Right cardiac atrium (tissue), 5 donors: Measurements from ENCODE around the gene CEACAM4. TPM values are rescaled to one million over a fixed set of nuclear protein-coding genes. Genes with fewer than 3 reads are reported as not detected.

ENCODE experiments used
- ATAC-seq, 2 donors: fragments of 200-7000 bp; cut with Tn5 transposase; one replicate each; pipeline versions ENCODE4 v1.8.0 to v1.9.1; 2020; ENCODE audit warnings: moderate library complexity in 2 of 2, mild to moderate bottlenecking in 1 of 2
- DNase-seq, 3 donors: peaks; one replicate each; pipeline ENCODE4 v3.0.0-alpha.2; 2020
- H3K27ac ChIP-seq: one replicate; pipeline ENCODE4 v1.5.1; 2013; ENCODE audit warnings: mild to moderate bottlenecking, low read length, control low read depth, moderate library complexity
- H3K27me3 ChIP-seq: one replicate; pipeline ENCODE4 v1.6.1; 2013; ENCODE audit not compliant: control insufficient read depth, insufficient read depth
- H3K4me1 ChIP-seq: one replicate; pipeline ENCODE4 v1.6.1; 2013; ENCODE audit warnings: low read length; ENCODE audit not compliant: control insufficient read depth, insufficient read depth
- H3K4me3 ChIP-seq: one replicate; pipeline ENCODE4 v1.5.1; 2013; ENCODE audit warnings: low read length, control low read depth
- H3K9me3 ChIP-seq: one replicate; pipeline ENCODE4 v1.6.1; 2013; ENCODE audit warnings: low read length; ENCODE audit not compliant: control insufficient read depth
- WGBS: extraction: QIAGEN DNeasy Blood & Tissue Kit; methylation state at CpG from one replicate; pipeline ENCODE4 v1.1.7; 2013; 5-methylcytosine and 5-hydroxymethylcytosine counted together
- intact Hi-C, 4 donors: fragments of 100-400 bp; cut with DNase I; formaldehyde crosslinking; loops; one replicate each; pipeline versions ENCODE4 v1.11.0 to v1.14.0; 2022 to 2023
- polyA plus RNA-seq: library from polyadenylated mRNA; stranded (reverse); fragments of 200-250 nt; gene quantifications from one replicate; pipeline ENCODE4 v1.2.3, GENCODE V29; 2013
- total RNA-seq, 4 donors: library from RNA; stranded (reverse); fragmentation: NEBNext Ultra II Directional; extraction: Animal tissue kit (Norgen Biotek cat#: 25700); gene quantifications; one replicate each; pipeline ENCODE4 v1.2.1, GENCODE V29; 2021
- donor health status: healthy with polysubstance abuse.
- donor health status: DM: no; HTN: yes; CAD: no.
- donor health status: DM: no; HTN: no; CAD: no.
- donor health status: DM: no; HTN: yes; CAD: no; lungs with severe emphysema.
- donor health status: DM: yes; HTN: yes; CAD: no.

CEACAM4 gene
- total and polyA plus RNA-seq, 5 donors, result 0.16 to 0.62 (median 0.31) TPM

DNA sequence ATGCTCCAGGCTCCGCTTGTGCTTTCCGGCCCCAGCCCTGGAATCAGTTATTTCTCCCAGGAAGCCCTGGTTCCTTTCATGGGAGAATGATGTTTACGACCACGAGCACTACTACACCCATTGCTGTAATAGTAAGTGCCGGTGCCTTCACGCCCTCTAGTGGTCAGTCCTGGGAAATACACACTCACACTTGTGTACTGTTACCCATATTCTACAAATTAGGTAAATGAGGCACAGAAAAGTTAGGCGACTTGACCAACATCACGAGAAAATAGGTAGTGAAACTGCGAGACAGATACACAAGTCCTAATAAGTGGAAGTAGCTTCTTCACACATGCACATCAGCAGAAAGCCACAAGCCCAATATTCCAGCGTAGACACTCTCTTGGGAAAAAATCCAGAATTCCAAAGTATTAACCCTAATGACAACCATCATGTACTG is 29.3 kb downstream of the CEACAM4 start:
- WGBS, result 6% methylated on average over 10 of the region's 10 CpGs
- intact Hi-C loops, result no loop called here
- Histone ChIP-seq H3K4me1 (no peaks in the 10 kb centered on the region), H3K4me3 (no peak overlapping the region), H3K9me3 (no peaks in the 10 kb centered on the region), H3K27ac (no peak overlapping the region), H3K27me3 (no peaks in the 10 kb centered on the region)
- DNase-seq (peak; percentile 49 to 69 (median 68)), ATAC-seq (peak; percentile 72 to 80)

DNA sequence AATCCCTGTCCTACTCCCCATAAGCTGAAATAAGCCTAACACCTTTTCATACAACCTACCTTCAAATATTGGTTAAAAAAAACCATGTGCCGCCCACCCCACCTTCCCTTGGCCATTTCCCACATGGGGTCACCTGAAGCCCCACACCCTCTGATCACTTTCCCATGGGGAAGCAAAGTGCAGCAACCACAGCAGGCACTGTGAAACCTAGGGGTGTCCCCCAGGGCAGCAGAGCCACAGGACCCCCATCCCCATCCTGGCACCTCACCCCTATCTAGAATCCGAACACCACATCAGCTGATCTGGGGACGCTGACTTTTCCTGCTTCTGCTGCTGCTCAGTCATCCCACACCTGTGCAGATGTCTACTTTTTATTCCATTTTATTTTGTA is 31.0 kb downstream of the CEACAM4 start:
- Histone ChIP-seq H3K9me3 (no peaks in the 10 kb centered on the region), H3K27me3 (no peaks in the 10 kb centered on the region), H3K4me1 (no peaks in the 10 kb centered on the region), H3K27ac (no peak overlapping the region), H3K4me3 (no peak overlapping the region)
- 31% methylated on average over 3 of the region's 3 CpGs for WGBS
- ATAC-seq (no peak), DNase-seq (peak in 1 of 3 donors; percentile 18)
- intact Hi-C loops, result no loop called here

DNA sequence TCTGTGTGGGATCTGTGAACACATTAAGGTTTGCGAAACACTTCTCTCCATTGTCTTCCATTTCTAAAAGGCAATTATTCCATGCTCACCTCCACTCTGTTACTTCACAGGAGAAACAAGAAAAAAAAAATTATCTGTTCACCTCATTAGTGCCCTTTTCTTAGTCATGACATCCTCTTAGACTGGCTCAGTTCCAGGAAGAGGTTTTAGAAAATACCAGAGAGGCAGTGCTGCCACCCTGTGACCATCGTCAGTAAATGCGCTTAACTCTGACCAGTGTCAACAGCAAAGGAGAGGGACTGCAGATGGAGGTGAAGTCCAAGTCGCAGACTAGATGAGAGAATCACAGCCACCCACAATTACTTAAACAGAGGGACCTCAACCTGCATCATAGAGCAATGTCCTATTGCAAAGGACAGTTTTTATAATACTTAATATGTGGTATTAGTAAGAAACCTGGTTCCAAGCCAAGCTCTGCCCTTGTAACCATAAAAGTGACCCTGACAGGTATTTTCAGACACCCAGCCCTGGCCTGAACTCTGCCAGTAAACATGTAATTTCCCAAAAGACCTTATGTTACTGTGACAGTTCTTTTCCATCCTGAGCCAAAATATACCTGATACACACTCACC is 31.5 kb downstream of the CEACAM4 start:
- ATAC-seq (peak; percentile 40 to 81), DNase-seq (peak in 2 of 3 donors; percentile 44 to 69)
- Histone ChIP-seq H3K4me3 (no peak overlapping the region), H3K9me3 (no peaks in the 10 kb centered on the region), H3K27me3 (no peaks in the 10 kb centered on the region), H3K27ac (no peak overlapping the region), H3K4me1 (no peaks in the 10 kb centered on the region)
- WGBS, result 23% methylated on average over 4 of the region's 4 CpGs
- intact Hi-C loops, result no loop called here

DNA sequence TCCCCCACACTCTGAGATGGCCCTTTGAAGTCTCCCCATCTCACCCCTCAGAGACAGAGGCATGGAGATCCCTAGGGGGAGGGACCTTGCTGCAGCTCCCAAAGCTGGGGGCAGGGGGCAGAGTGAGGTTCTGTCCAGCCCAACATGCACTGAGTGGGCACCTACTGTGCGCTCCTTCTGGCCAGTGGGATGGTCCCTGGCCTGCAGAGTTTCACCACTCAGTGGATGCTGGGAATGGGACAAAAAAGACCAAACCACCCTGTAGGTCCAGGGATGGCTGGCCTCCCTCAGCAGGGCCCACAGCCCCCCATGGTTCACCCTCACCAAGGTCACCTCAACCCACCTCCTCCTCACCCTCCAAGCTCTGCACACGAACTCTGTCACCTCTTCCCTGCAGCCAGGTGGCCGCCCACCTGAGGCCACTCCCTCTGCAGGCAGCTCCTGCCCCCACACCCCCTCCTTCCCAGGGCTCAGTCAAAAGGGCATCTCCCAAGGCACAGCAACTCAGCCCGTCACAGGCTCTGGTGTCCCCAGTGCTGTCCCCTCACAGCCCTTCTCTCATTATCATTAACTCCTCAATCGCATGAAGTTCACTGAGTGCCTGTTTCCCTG is 34.8 kb downstream of the CEACAM4 start:
- no peak overlapping the region for H3K27ac ChIP-seq
- H3K27me3 ChIP-seq, result no peaks in the 10 kb centered on the region
- H3K4me3 ChIP-seq, result no peak overlapping the region
- no peaks in the 10 kb centered on the region for H3K4me1 ChIP-seq
- intact Hi-C loops, result no loop called here
- ATAC-seq, result no peak
- DNase-seq, result peak in 1 of 3 donors; percentile 12
- WGBS, result 44% methylated on average over 5 of the region's 5 CpGs
- H3K9me3 ChIP-seq, result no peaks in the 10 kb centered on the region

DNA sequence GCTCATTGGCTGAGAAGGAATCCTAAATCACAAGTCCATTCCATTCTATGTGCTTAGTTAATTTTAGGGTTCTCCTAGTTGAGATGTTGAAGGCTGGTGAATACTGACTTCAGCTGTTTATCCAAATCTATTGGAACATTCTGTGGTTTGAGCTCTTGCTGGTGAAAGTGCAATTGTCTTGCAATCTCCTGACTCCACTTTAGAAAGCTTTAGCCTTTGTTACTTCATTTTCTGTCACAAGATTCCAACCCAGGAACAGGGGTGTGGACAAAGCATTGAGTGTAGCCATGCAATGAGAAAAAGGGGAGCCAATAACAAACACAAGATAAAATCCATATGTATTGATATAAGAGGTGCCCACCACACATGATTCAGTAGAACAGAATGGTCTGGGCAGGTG is 35.9 kb downstream of the CEACAM4 start:
- no peaks in the 10 kb centered on the region for H3K9me3 ChIP-seq
- H3K27ac ChIP-seq, result no peak overlapping the region
- H3K27me3 ChIP-seq, result no peaks in the 10 kb centered on the region
- no peaks in the 10 kb centered on the region for H3K4me1 ChIP-seq
- DNase-seq (no peak), ATAC-seq (no peak)
- H3K4me3 ChIP-seq, result no peak overlapping the region
- intact Hi-C loops, result no loop called here

DNA sequence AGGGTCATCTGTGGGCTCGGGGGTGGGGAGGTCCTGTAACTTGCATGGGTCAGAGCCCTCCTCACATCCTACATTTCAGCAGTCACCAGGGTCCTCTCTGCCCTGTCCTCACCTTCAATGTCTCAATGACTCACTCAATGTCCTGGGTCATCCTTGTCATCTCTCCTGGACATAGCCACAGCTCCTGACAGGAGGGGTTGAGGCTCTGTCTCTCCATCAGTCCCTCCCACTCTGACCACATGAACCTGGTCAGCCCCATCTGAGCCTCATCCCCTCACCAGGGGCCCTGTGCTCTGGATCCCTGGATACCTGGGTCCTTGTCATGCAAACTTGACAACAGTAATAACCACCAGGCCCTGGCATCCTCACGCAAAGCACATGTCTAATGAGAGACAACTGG is 37.5 kb downstream of the CEACAM4 start:
- WGBS, result 50% methylated on average over 2 of the region's 2 CpGs
- DNase-seq, result no peak
- Histone ChIP-seq H3K27me3 (no peaks in the 10 kb centered on the region), H3K9me3 (no peaks in the 10 kb centered on the region), H3K27ac (no peak overlapping the region), H3K4me1 (no peaks in the 10 kb centered on the region), H3K4me3 (no peak overlapping the region)
- intact Hi-C loops, result no loop called here
- no peak for ATAC-seq

DNA sequence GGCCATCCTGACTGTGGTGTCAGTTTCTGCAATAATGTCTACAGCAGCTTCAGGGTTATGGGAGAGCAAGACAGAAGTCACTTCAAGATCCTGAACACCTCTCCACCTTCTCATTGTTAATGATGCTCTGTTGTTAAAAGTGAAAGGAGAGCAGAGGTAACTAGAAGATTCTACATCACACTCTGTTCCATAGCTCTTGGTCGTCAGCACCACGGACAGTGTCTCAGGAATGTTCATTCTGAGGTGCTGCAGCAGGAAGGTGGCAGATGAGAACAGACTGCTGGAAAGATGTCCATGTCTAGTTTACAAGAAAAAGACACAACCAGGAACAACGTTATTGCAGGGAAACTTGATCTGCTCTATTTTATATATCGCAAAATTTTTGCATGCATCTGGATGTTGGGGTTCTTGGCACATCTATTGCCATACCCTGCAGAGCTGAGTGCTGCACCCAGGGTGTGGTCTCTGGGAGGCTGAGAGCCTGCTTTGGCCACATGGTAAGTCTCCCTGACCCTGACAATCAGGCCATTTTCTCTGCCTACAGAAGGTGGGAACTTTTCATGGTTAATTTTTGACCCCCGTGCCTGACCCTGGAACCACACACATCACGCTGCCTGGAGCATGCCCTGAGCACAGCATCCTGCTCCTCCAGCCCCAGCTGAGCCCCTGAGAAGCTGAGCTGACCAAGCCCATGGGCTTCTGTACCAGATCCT is 38.2 kb downstream of the CEACAM4 start:
- ATAC-seq (no peak), DNase-seq (peak in 1 of 3 donors; percentile 48)
- intact Hi-C loops, result no loop called here

DNA sequence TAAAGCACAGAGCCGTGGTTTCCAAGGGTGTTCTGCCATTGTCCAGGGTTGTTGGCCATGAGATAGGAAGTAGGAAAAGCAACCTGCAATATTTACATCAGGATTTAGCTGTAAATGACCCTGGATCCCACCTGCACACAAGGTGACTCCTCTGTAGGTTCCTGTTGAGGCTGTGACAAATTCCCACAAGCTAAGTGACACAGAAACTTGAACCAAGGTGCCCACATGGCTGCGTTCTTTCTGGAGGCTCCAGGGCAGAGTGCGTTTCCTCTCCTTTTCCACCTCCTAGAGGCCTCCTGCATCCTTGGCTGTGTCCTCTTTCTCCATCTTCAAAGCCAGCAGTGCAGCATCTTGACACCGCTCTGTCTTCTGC is 39.0 kb downstream of the CEACAM4 start:
- no peak for ATAC-seq
- WGBS, result 73% methylated on average over 4 of the region's 4 CpGs
- DNase-seq, result no peak
- H3K4me3 ChIP-seq, result no peak overlapping the region
- H3K27ac ChIP-seq, result no peak overlapping the region
- intact Hi-C loops, result no loop called here
- no peaks in the 10 kb centered on the region for H3K9me3 ChIP-seq
- no peaks in the 10 kb centered on the region for H3K4me1 ChIP-seq
- H3K27me3 ChIP-seq, result no peaks in the 10 kb centered on the region

More for the DNA sequence above, 38.2 kb downstream of the CEACAM4 start:
- Histone ChIP-seq H3K9me3 (no peaks in the 10 kb centered on the region), H3K4me1 (no peaks in the 10 kb centered on the region), H3K27ac (no peak overlapping the region), H3K27me3 (no peaks in the 10 kb centered on the region), H3K4me3 (no peak overlapping the region)
- WGBS, result 32% methylated on average over 6 of the region's 6 CpGs

DNA sequence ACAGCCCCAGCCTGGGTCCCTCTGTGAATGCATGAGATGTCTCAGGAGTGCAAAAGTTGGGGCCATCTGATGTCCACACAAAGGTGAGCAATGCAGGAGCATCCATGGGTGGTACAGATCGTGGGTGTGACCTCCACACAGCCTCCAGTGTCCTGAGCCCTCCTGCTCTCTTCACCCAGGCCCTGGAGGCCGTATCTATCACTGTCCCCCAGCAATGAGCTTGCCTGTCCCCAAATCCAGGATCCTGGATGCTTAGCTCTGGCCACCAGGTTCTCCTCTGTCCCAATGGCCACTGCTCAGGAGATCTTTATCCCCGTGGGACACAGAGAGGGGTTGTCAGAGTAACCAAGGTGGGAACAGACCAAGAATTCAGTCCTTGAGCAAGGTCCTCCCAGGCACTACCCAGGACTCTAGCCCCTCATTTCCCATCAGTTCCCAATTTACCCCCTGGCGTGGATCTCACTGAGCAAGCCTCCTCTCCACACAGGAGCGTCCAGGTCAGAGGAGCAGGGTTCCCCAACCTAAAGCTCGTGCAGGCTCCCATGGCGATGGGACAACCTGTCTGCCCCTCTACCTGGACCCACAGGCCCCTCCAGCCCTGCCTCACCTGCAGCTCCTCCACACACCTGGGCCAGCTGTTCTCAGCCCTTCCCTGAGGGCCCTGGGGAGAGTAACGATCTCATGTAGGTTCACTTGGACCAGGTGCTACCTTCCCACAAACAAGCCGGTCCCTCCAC is 39.6 kb downstream of the CEACAM4 start:
- ATAC-seq (no peak), DNase-seq (peak in 1 of 3 donors; percentile 17)
- no peaks in the 10 kb centered on the region for H3K27me3 ChIP-seq
- H3K4me3 ChIP-seq, result no peak overlapping the region
- no peaks in the 10 kb centered on the region for H3K4me1 ChIP-seq
- 71% methylated on average over 9 of the region's 9 CpGs for WGBS
- no peak overlapping the region for H3K27ac ChIP-seq
- intact Hi-C loops, result no loop called here
- H3K9me3 ChIP-seq, result no peaks in the 10 kb centered on the region

DNA sequence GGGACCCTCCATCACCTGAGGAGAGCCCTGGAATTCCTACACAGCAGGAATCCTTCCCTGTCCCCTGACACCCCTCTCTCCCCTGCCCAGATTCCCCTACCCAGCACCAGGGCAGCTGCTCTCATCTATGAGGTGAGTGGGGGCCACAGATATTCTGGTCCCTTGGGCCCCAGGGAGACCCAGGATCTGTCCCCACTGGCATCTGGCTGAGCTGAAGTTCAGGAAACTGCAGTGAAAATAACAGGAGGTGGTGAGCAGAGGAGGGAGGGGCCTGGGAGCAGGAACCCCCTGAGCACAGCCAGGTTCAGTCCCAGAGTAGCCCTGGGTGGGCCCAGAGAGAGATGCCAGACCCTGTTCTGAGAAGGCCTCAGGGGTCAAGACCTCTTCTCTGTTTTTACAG is 40.8 kb downstream of the CEACAM4 start:
- Histone ChIP-seq H3K9me3 (no peaks in the 10 kb centered on the region), H3K27me3 (no peaks in the 10 kb centered on the region), H3K27ac (no peak overlapping the region), H3K4me3 (no peak overlapping the region), H3K4me1 (no peaks in the 10 kb centered on the region)
- no peak for ATAC-seq
- intact Hi-C loops, result no loop called here
- DNase-seq, result no peak

DNA sequence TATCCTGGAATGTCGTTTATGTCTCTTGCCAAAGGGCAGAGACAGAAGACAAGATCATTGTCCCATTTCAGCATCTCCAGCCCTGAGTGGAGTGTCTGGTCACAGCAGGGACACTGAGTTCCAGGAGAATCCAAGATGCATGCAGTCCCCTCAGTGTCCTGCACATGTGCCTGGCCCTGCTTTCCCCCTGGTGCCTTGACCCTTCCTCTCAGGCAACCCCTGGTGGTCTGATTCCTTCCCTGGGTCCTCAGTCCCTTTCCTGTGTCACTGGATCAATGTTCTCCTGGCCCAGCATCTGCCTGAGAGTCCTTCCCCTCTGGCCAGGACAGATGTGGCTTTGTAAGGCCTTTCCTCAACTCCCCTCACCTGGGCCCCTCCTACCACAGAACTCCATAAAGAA is 41.9 kb downstream of the CEACAM4 start:
- Histone ChIP-seq H3K4me1 (no peaks in the 10 kb centered on the region), H3K27me3 (no peaks in the 10 kb centered on the region), H3K4me3 (no peak overlapping the region), H3K9me3 (no peaks in the 10 kb centered on the region), H3K27ac (no peak overlapping the region)
- no peak for ATAC-seq
- no peak for DNase-seq
- intact Hi-C loops, result no loop called here
- 67% methylated on average over 1 of the region's 1 CpG for WGBS
